SK-N-SH (cell line): Measurements from ENCODE around the gene APOM.

Experiments
- EP300 ChIP-seq, 2 experiments: IDR thresholded peaks; 2 replicates each; pipeline versions ENCODE4 v1.4.0 to v1.6.1; 2012; ENCODE audit warnings: borderline replicate concordance in 1 of 2, low read depth in 1 of 2, low read length in 1 of 2
- IRF3 ChIP-seq: fragments of 150-350 bp; IDR thresholded peaks from 2 replicates; pipeline ENCODE4 v1.6.1; 2016; ENCODE audit warnings: mild to moderate bottlenecking, low read depth, low read length
- POLR2AphosphoS5 ChIP-seq: IDR thresholded peaks from 2 replicates; pipeline ENCODE4 v1.6.1; 2012; ENCODE audit warnings: low read depth, low read length
- RFX5 ChIP-seq: IDR thresholded peaks from 2 replicates; pipeline ENCODE4 v1.6.1; 2012; ENCODE audit warnings: mild to moderate bottlenecking, improper control_type of control experiment, low read length
- TCF12 ChIP-seq: IDR thresholded peaks from 2 replicates; pipeline ENCODE4 v1.4.0; 2012
- TF ChIP-seq, protein P1 (sequence below): fragments of 200-600 bp; sonication (generic); IDR thresholded peaks from 2 replicates; pipeline ENCODE4 v1.6.1; 2017; ENCODE audit warnings: antibody characterized with exemption, mild to moderate bottlenecking, moderate library complexity
- TF ChIP-seq, protein P2 (sequence below): IDR thresholded peaks from 2 replicates; pipeline ENCODE4 v1.6.1; 2012; ENCODE audit warnings: mild to moderate bottlenecking, low read depth, low read length, moderate library complexity

- TF ChIP-seq, protein P1, sequence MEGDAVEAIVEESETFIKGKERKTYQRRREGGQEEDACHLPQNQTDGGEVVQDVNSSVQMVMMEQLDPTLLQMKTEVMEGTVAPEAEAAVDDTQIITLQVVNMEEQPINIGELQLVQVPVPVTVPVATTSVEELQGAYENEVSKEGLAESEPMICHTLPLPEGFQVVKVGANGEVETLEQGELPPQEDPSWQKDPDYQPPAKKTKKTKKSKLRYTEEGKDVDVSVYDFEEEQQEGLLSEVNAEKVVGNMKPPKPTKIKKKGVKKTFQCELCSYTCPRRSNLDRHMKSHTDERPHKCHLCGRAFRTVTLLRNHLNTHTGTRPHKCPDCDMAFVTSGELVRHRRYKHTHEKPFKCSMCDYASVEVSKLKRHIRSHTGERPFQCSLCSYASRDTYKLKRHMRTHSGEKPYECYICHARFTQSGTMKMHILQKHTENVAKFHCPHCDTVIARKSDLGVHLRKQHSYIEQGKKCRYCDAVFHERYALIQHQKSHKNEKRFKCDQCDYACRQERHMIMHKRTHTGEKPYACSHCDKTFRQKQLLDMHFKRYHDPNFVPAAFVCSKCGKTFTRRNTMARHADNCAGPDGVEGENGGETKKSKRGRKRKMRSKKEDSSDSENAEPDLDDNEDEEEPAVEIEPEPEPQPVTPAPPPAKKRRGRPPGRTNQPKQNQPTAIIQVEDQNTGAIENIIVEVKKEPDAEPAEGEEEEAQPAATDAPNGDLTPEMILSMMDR = no peak
- TF ChIP-seq EP300 (IDR thresholded peaks at IDR 0.05; ENCODE audit: borderline replicate concordance in 1 of 2, low read depth in 1 of 2, low read length in 1 of 2) (no peak), RFX5 (no peak), IRF3 (no peak), TCF12 (no peak), POLR2AphosphoS5 (no peak)
- TF ChIP-seq, protein P2, sequence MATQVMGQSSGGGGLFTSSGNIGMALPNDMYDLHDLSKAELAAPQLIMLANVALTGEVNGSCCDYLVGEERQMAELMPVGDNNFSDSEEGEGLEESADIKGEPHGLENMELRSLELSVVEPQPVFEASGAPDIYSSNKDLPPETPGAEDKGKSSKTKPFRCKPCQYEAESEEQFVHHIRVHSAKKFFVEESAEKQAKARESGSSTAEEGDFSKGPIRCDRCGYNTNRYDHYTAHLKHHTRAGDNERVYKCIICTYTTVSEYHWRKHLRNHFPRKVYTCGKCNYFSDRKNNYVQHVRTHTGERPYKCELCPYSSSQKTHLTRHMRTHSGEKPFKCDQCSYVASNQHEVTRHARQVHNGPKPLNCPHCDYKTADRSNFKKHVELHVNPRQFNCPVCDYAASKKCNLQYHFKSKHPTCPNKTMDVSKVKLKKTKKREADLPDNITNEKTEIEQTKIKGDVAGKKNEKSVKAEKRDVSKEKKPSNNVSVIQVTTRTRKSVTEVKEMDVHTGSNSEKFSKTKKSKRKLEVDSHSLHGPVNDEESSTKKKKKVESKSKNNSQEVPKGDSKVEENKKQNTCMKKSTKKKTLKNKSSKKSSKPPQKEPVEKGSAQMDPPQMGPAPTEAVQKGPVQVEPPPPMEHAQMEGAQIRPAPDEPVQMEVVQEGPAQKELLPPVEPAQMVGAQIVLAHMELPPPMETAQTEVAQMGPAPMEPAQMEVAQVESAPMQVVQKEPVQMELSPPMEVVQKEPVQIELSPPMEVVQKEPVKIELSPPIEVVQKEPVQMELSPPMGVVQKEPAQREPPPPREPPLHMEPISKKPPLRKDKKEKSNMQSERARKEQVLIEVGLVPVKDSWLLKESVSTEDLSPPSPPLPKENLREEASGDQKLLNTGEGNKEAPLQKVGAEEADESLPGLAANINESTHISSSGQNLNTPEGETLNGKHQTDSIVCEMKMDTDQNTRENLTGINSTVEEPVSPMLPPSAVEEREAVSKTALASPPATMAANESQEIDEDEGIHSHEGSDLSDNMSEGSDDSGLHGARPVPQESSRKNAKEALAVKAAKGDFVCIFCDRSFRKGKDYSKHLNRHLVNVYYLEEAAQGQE = no peak
Observed at GRCh38 chr6:31697555-31697954, 41.9 kb downstream of the APOM start.
